HUES6 (cell line): ENCODE measurements around the gene FALEC.
"Not testable (repeated sequence)": the region's sequence is repeated elsewhere in the genome, so short reads cannot be mapped to it uniquely, and the experiment has no call there.

Source experiments
- H3K27ac ChIP-seq: 2 replicates; pipeline ENCODE4 v1.7.0; 2013; ENCODE audit warnings: low read depth, mild to moderate bottlenecking, low read length, inconsistent platforms
- H3K27me3 ChIP-seq: 2 replicates; pipeline ENCODE4 v1.6.1; 2013; ENCODE audit warnings: low read length; ENCODE audit not compliant: control insufficient read depth, insufficient read depth
- H3K36me3 ChIP-seq: 2 replicates; pipeline ENCODE4 v1.6.1; 2013; ENCODE audit warnings: low read length; ENCODE audit not compliant: control insufficient read depth, insufficient read depth
- H3K4me1 ChIP-seq: 2 replicates; pipeline ENCODE4 v1.6.1; 2013; ENCODE audit warnings: low read length; ENCODE audit not compliant: control insufficient read depth, insufficient read depth
- H3K4me3 ChIP-seq: 2 replicates; pipeline ENCODE4 v1.5.1; 2013; ENCODE audit warnings: low read depth, low read length
- H3K9ac ChIP-seq: one replicate; pipeline ENCODE4 v1.6.1; 2013; ENCODE audit warnings: mild to moderate bottlenecking, low read length
- H3K9me3 ChIP-seq: 2 replicates; pipeline ENCODE4 v1.6.1; 2013; ENCODE audit warnings: low read depth, low read length; ENCODE audit not compliant: control insufficient read depth, insufficient read depth

Gene FALEC

GRCh38 chr1:150567717-150568593 lies 52.4 kb downstream of the FALEC start:
- Histone ChIP-seq H3K9ac (peak overlapping the region; percentile 84), H3K9me3 (no peaks in the 10 kb centered on the region), H3K4me1 (peaks cover 48% of the 10 kb centered on the region), H3K36me3 (peaks cover 15% of the 10 kb centered on the region), H3K27ac (peak overlapping the region; percentile 89), H3K4me3 (peak overlapping the region; percentile 43), H3K27me3 (no peaks in the 10 kb centered on the region)

DNA sequence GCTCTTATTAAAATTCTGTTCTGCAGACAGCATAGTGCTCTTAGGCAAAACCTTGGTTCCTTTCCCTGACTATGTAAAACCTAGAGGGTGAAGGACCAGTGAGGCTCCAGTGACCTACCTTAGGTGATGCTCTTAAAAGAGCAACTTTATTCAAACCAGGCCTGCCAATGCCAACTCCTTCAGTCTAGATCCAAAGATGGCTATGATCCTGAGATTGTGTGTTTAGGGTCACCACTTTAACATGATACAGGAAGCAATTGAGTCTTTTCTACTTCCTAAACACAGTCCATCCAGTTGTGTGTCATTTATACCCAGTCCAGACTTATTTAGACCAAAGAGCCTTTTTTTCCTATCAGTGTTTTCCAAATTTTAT lies 53.0 kb downstream of the FALEC start:
- H3K9me3 ChIP-seq: no peaks in the 10 kb centered on the region
- peak overlapping the region; percentile 89 for H3K27ac ChIP-seq
- H3K36me3 ChIP-seq: peaks cover 21% of the 10 kb centered on the region
- H3K4me3 ChIP-seq: peak overlapping the region; percentile 43
- peaks cover 48% of the 10 kb centered on the region for H3K4me1 ChIP-seq
- H3K27me3 ChIP-seq: no peaks in the 10 kb centered on the region
- H3K9ac ChIP-seq: peak overlapping the region; percentile 84

GRCh38 chr1:150572918-150573647 lies 57.5 kb downstream of the FALEC start:
- Histone ChIP-seq H3K4me1 (peaks cover 50% of the 10 kb centered on the region), H3K4me3 (no peak overlapping the region), H3K9me3 (no peaks in the 10 kb centered on the region), H3K9ac (no peak overlapping the region), H3K27ac (peak overlapping the region; percentile 32; the same call in 1 of the 2 replicates), H3K27me3 (no peaks in the 10 kb centered on the region), H3K36me3 (peaks cover 65% of the 10 kb centered on the region)

DNA sequence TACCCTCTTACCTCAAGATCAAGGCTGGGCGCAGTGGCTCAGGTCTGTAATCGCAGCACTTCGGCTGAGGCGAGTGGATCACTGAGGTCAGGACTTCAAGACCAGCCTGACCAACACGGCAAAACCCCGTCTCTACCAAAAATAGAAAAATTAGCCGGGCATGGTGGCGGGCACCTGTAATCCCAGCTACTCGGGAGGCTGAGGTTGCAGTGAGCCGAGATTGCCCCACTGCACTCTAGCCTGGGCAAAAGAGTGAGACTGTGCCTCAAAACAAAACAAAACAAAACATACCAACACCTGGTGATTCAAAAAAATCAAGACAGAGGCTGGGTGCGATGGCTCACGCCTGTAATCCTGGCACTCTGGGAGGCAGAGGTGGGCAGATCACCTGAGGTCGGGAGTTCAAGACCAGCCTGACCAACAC lies 58.1 kb downstream of the FALEC start:
- H3K9ac ChIP-seq, H3K27me3 ChIP-seq, H3K4me3 ChIP-seq, H3K27ac ChIP-seq, H3K9me3 ChIP-seq: not testable (repeated sequence)
- peaks cover 44% of the 10 kb centered on the region for H3K4me1 ChIP-seq
- peaks cover 71% of the 10 kb centered on the region for H3K36me3 ChIP-seq

GRCh38 chr1:150574260-150575071 lies 58.9 kb downstream of the FALEC start:
- H3K4me3 ChIP-seq: peak overlapping the region; percentile 89
- peaks cover 74% of the 10 kb centered on the region for H3K36me3 ChIP-seq
- peak overlapping the region; percentile 39 for H3K9ac ChIP-seq
- H3K9me3 ChIP-seq: no peaks in the 10 kb centered on the region
- no peaks in the 10 kb centered on the region for H3K27me3 ChIP-seq
- peaks cover 38% of the 10 kb centered on the region for H3K4me1 ChIP-seq
- no peak overlapping the region for H3K27ac ChIP-seq

DNA sequence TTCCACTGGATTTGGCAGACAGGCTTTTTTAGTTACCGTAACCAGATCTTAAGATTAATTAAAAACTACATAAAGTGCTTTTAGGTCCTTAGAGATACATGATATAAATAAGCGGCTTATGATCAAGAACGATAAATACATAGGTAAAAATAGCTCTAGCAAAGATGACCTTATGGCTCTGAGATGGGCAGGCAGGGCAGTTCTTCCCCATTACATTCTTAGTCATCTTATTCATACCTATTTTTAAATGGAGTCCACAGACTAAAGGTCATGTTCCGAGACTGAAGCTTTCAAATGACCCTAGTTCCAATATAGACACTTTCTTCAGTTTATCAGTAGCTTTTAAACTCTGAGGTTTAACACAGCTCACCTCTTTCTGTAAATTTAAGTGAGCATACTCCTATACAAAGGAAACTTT lies 59.5 kb downstream of the FALEC start:
- Histone ChIP-seq H3K9ac (peak overlapping the region; percentile 39), H3K27ac (no peak overlapping the region), H3K27me3 (no peaks in the 10 kb centered on the region), H3K4me1 (peaks cover 36% of the 10 kb centered on the region), H3K9me3 (no peaks in the 10 kb centered on the region), H3K4me3 (peak overlapping the region; percentile 89), H3K36me3 (peaks cover 71% of the 10 kb centered on the region)

DNA sequence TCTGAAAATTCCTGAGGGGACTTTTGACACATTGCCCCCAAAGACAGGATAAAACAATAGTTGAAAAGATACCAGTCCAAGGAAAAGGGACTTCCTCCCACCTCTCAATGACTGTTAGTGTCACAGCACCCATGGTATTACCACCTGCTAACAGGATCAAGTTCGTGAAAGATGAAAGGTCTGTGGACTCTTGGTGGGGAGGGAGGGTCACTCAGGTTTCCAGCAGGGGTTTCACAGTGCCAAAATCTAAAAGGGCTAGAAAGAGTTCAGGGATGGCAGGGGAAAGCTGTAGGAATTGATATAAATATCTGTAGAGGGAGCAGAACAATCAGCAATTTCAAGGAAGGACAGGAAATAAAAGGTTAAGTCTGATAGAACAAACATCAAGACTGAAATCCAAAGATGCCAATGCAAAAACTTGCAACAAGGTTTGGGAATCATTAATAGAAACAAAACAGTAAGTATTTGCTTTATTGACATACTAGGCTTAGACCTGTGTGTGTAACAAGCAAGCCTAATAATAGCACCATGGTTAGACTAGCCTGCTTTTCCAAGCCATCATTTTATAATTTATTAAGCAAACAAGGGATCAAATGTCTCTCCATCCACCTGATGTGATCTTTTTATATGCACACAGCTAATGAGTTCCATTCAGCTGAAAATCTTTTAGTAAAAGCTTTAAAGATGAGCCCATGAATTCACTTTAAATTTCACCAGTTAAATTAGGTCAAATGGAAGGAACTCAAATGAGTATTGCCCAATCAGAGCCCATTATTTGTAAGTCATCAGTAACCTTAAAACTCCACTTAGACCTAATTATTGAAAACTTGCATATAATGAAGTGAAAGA lies 60.2 kb downstream of the FALEC start:
- peak overlapping the region; percentile 99 for H3K9ac ChIP-seq
- no peaks in the 10 kb centered on the region for H3K9me3 ChIP-seq
- peak overlapping the region; percentile 89 for H3K4me3 ChIP-seq
- H3K27ac ChIP-seq: no peak overlapping the region
- peaks cover 37% of the 10 kb centered on the region for H3K4me1 ChIP-seq
- H3K27me3 ChIP-seq: no peaks in the 10 kb centered on the region
- peaks cover 71% of the 10 kb centered on the region for H3K36me3 ChIP-seq

- no peaks in the 10 kb centered on the region for H3K27me3 ChIP-seq
- H3K36me3 ChIP-seq: peaks cover 66% of the 10 kb centered on the region
- H3K4me1 ChIP-seq: peaks cover 37% of the 10 kb centered on the region
- H3K9ac ChIP-seq: peak overlapping the region; percentile 99
- H3K9me3 ChIP-seq: no peaks in the 10 kb centered on the region
- H3K27ac ChIP-seq: no peak overlapping the region
- H3K4me3 ChIP-seq: peak overlapping the region; percentile 89
These were observed 60.8 kb downstream of the FALEC start for GRCh38 chr1:150576367-150576711.

DNA sequence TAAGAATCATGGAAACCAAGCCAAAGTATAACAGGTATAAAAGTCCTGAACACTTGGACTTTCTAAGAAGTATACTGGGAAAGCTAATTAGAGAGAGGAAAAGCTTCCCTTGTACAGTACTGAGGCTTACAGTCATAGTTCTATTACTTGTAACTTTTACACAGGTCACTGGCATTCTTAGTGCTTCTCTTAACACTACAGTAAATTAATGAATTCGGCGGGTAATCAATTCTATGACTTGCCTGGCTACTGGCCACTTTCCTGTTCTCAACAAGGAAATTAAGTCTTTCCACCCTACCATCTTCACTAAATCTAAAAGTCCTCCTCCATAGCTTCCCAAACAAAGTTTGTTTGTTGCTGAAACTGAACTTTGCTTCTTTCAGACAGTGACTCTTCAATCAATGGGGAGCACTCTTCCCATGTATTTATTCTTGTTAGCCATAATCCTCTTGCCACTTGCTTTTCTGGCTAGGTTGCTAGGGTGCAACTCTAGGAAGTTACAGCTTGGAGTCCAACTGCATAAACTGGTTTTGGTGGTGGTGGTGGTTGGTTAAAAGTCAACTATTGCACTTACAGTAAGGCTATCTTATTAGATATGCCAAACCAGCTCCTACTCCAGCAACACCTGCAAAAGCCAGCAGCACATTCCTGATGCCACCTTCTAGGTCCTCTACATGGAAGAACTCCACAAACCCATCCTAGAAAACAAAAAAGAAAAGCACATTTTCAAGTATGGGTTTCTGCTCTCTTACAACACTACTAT lies 61.4 kb downstream of the FALEC start:
- Histone ChIP-seq H3K27ac (no peak overlapping the region; the same call in 1 of the 2 replicates), H3K4me1 (peaks cover 37% of the 10 kb centered on the region), H3K36me3 (peaks cover 66% of the 10 kb centered on the region)

More for the DNA sequence above, 61.4 kb downstream of the FALEC start:
- Histone ChIP-seq H3K4me3 (peak overlapping the region; percentile 89), H3K9ac (peak overlapping the region; percentile 99), H3K27me3 (no peaks in the 10 kb centered on the region), H3K9me3 (no peaks in the 10 kb centered on the region)
